C4-2B (cell line): ENCODE data around the gene LDHB.
"Not testable (repeated sequence)": the region's sequence is repeated elsewhere in the genome, so short reads cannot be mapped to it uniquely, and the experiment has no call there.

Source experiments
- H3K27ac ChIP-seq: fragments of 450-650 bp; 2 replicates; pipeline ENCODE4 v1.5.1; 2017
- CTCF ChIP-seq: fragments of 450-650 bp; conservative IDR thresholded peaks from 2 replicates; pipeline ENCODE4 v1.5.1; 2017; ENCODE audit warnings: mild to moderate bottlenecking
- ZFX ChIP-seq: fragments of 450-650 bp; IDR thresholded peaks from 2 replicates; pipeline ENCODE4 v1.6.1; 2017

The LDHB gene

GRCh38 chr12:21675641-21676040 is 18.0 kb upstream of the LDHB start:
- H3K27ac ChIP-seq = no peak overlapping the region
- TF ChIP-seq CTCF = no peak
- no peak for TF ChIP-seq ZFX

GRCh38 chr12:21675096-21675495 is 17.5 kb upstream of the LDHB start:
- TF ChIP-seq ZFX = no peak
- no peak for TF ChIP-seq CTCF

GRCh38 chr12:21673830-21674552 is 16.3 kb upstream of the LDHB start:
- H3K27ac ChIP-seq = not testable (repeated sequence)

More at GRCh38 chr12:21675096-21675495, 17.5 kb upstream of the LDHB start:
- H3K27ac ChIP-seq = no peak overlapping the region

- no peak overlapping the region for H3K27ac ChIP-seq
- no peak for TF ChIP-seq CTCF
- no peak for TF ChIP-seq ZFX
Measured at GRCh38 chr12:21672146-21672545, 14.5 kb upstream of the LDHB start.

GRCh38 chr12:21666722-21667121 is 9.1 kb upstream of the LDHB start:
- TF ChIP-seq CTCF (no peak), ZFX (no peak)
- H3K27ac ChIP-seq = no peak overlapping the region

GRCh38 chr12:21665816-21666215 is 8.2 kb upstream of the LDHB start:
- TF ChIP-seq CTCF = no peak
- no peak for TF ChIP-seq ZFX
- H3K27ac ChIP-seq = no peak overlapping the region

GRCh38 chr12:21662122-21662792 is 4.6 kb upstream of the LDHB start:
- TF ChIP-seq CTCF (no peak), ZFX (no peak)
- no peak overlapping the region for H3K27ac ChIP-seq

GRCh38 chr12:21661396-21662093 is 3.9 kb upstream of the LDHB start:
- H3K27ac ChIP-seq = not testable (repeated sequence)
